ENCODE data around the gene CSNK1G1.

- TF ChIP-seq CTCF (IDR thresholded peaks at IDR 0.05) = no peak
- TF ChIP-seq POLR2A (IDR thresholded peaks at IDR 0.05) = no peak
- TF ChIP-seq POLR2AphosphoS5 (IDR thresholded peaks at IDR 0.05; ENCODE audit: insufficient read depth in 1 of 2, low read depth in 1 of 2) = no peak
Observed at GRCh38 chr15:64282701-64283100, 73.3 kb downstream of the CSNK1G1 start.
